GM10266 (cell line): Measurements from ENCODE around the gene RELB.

ENCODE experiments used
- DNase-seq: peaks from one replicate; pipeline ENCODE4 v3.0.0; 2012; ENCODE audit errors: extremely low spot score
- TF ChIP-seq, protein P1 (sequence below): IDR thresholded peaks from 2 replicates; pipeline ENCODE4 v1.5.1; 2012; ENCODE audit warnings: mild to moderate bottlenecking, low read depth; ENCODE audit not compliant: control insufficient read depth, insufficient read depth; ENCODE audit errors: missing control alignments

The RELB gene

DNA sequence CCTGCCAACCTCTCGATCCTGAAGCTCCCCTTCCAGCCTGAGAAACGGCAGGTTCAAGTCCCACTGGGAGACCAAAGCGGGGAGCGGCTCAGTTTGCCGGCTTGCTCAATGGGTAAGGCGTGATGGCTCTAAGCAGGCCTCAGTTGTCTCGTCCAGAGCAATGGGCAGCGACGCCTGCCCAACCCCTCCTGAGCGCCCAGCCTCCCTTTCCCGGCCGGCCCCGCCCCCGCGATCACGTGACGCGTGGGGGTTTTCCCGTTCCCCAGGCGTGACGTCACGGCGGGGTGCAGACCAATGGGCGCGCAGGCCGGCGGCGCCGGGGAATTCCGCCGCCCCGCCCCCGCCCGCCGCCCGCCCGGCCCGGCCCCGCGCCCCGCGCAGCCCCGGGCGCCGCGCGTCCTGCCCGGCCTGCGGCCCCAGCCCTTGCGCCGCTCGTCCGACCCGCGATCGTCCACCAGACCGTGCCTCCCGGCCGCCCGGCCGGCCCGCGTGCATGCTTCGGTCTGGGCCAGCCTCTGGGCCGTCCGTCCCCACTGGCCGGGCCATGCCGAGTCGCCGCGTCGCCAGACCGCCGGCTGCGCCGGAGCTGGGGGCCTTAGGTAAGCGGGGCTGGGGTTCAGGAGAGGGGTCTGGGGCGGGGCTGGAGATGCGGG, at the start of gene RELB:
RELB (plus strand) TSS at position 378 of the 653 bp plus-strand sequence; CDS start at position 494, 116 bp downstream.
- DNase-seq: peak; percentile 99
- TF ChIP-seq, protein P1, sequence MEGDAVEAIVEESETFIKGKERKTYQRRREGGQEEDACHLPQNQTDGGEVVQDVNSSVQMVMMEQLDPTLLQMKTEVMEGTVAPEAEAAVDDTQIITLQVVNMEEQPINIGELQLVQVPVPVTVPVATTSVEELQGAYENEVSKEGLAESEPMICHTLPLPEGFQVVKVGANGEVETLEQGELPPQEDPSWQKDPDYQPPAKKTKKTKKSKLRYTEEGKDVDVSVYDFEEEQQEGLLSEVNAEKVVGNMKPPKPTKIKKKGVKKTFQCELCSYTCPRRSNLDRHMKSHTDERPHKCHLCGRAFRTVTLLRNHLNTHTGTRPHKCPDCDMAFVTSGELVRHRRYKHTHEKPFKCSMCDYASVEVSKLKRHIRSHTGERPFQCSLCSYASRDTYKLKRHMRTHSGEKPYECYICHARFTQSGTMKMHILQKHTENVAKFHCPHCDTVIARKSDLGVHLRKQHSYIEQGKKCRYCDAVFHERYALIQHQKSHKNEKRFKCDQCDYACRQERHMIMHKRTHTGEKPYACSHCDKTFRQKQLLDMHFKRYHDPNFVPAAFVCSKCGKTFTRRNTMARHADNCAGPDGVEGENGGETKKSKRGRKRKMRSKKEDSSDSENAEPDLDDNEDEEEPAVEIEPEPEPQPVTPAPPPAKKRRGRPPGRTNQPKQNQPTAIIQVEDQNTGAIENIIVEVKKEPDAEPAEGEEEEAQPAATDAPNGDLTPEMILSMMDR: no peak

DNA sequence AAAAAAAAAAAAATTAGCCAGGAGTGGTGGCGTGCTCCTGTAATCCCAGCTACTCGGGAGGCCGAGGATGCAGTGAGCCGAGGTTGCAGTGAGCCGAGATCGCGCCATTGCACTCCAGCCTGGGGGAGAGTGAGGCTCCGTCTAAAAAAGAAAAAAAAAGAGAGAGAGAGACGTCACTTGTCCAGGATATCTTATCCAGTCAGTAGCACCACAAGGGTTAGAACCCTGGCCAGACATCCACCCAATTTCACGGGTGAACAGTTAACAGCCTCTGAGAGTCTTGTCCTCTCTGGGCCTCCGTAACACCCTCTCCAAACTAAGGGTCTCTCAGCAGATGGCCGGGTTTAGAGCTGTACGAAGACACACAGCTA, 47.0 kb upstream of the RELB start:
- TF ChIP-seq, protein P1: no peak
- DNase-seq: no peak

- TF ChIP-seq, protein P1: no peak
- peak; percentile 97 for DNase-seq
These were observed 46.4 kb upstream of the RELB start, which contains the start of gene CLPTM1 for GRCh38 chr19:44954649-44955504. CLPTM1 (plus strand) TSS chr19:44955380; CDS start chr19:44955396, 16 bp downstream.

- TF ChIP-seq, protein P1: no peak
These were observed 45.5 kb upstream of the RELB start for GRCh38 chr19:44955505-44956439.

DNA sequence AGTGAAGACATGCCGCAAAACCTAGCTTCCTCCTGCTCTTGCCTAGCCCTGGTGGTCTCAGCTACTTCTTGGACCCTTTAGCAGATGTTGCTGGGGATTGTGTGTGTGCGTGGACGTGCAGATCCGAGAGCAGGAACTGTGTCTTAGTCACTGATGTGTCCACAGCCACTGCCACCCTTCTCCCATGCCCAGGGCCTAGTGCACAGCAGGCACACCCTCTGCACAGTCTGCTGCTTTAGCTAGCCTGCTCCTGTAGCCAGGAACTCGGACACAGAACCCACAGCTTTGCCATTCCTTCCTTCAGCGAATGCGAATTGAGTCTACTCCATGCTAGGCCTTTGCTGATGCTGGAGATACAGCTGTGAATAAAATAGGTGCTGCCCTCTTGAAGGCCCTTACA, 43.7 kb upstream of the RELB start:
- TF ChIP-seq, protein P1: no peak
- no peak for DNase-seq

More at GRCh38 chr19:44955505-44956439, 45.5 kb upstream of the RELB start:
- DNase-seq: no peak

- no peak for DNase-seq
- TF ChIP-seq, protein P1: no peak
These were observed 43.2 kb upstream of the RELB start for GRCh38 chr19:44958090-44958489.
